ENCODE results near the gene CLEC2A. TPM values are rescaled to one million over a fixed set of nuclear protein-coding genes. Genes with fewer than 3 reads are reported as not detected.

The CLEC2A gene
- total RNA-seq, 2 experiments from 2014 or later, result not detected

GRCh38 chr12:9948606-9949296 is 16.6 kb upstream of the CLEC2A start:
- no peaks in the 10 kb centered on the region for H3K9me3 Mint-ChIP-seq
- no peaks in the 10 kb centered on the region for H3K27me3 Mint-ChIP-seq
- H3K4me3 Mint-ChIP-seq, result no peak overlapping the region
- no peaks in the 10 kb centered on the region for H3K36me3 Mint-ChIP-seq
- peaks cover 33% of the 10 kb centered on the region for H3K4me1 Mint-ChIP-seq
- H3K27ac Mint-ChIP-seq, result peak overlapping the region; percentile 71
- DNase-seq, result no peak

GRCh38 chr12:9947674-9948073 is 15.5 kb upstream of the CLEC2A start:
- H3K27ac Mint-ChIP-seq, result no peak overlapping the region

DNA sequence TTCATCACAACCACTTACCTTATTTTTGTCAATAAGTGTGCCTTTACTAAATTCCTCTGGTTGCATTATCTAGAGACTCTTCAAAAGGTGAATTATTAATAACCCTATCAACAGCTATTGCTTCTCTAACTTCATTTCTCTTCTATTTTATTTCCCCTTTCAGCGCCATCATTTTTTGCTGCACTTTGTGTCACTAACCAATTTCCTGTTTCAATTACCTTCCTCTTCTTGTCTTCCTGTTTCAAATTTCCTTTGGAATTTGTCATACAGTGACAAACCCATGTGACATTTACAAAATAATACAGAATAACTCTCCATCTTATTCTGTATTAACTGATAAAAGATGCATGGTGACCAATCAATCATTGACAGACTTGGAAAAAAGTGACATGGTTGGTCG is 12.2 kb upstream of the CLEC2A start:
- Mint-ChIP-seq H3K27ac (no peak overlapping the region), H3K36me3 (no peaks in the 10 kb centered on the region), H3K4me3 (no peak overlapping the region), H3K27me3 (no peaks in the 10 kb centered on the region), H3K4me1 (peaks cover 23% of the 10 kb centered on the region), H3K9me3 (no peaks in the 10 kb centered on the region)
- DNase-seq, result no peak

More at GRCh38 chr12:9947674-9948073, 15.5 kb upstream of the CLEC2A start:
- no peak overlapping the region for H3K4me3 Mint-ChIP-seq
- no peak for DNase-seq
- H3K36me3 Mint-ChIP-seq, result no peaks in the 10 kb centered on the region
- H3K27me3 Mint-ChIP-seq, result no peaks in the 10 kb centered on the region
- peaks cover 36% of the 10 kb centered on the region for H3K4me1 Mint-ChIP-seq
- no peaks in the 10 kb centered on the region for H3K9me3 Mint-ChIP-seq

DNA sequence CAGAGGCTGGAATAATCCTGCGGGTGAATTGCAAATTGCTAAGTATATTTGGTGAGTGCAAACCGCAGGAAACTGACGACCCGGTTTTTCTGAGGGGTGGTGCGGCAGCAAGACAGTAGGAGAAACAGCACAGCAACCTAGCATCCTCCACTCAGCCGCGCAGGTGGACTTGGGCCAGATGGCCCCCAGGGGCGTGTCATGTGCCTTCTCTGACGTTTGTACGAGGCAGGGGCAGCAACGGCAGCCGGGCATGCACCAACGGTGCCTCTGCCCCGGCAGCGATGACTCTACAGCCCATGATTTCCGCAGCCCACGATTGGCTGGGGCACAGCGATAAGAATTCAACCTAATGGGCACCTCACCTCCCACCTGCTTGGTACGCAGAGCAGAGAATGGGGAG is 11.1 kb upstream of the CLEC2A start:
- Mint-ChIP-seq H3K27me3 (no peaks in the 10 kb centered on the region), H3K4me1 (peaks cover 12% of the 10 kb centered on the region), H3K9me3 (no peaks in the 10 kb centered on the region), H3K27ac (peak overlapping the region; percentile 4), H3K4me3 (peak overlapping the region; percentile 68), H3K36me3 (no peaks in the 10 kb centered on the region)
- peak; percentile 15 for DNase-seq

GRCh38 chr12:9941838-9942237 is 9.7 kb upstream of the CLEC2A start:
- no peak overlapping the region for H3K27ac Mint-ChIP-seq
- no peak overlapping the region for H3K4me3 Mint-ChIP-seq
- H3K27me3 Mint-ChIP-seq, result no peaks in the 10 kb centered on the region
- no peaks in the 10 kb centered on the region for H3K36me3 Mint-ChIP-seq
- H3K4me1 Mint-ChIP-seq, result peaks cover 11% of the 10 kb centered on the region
- no peak for DNase-seq
- no peaks in the 10 kb centered on the region for H3K9me3 Mint-ChIP-seq

- DNase-seq, result no peak
- Mint-ChIP-seq H3K27me3 (no peaks in the 10 kb centered on the region), H3K27ac (no peak overlapping the region), H3K4me1 (peaks cover 11% of the 10 kb centered on the region), H3K9me3 (no peaks in the 10 kb centered on the region), H3K4me3 (no peak overlapping the region), H3K36me3 (no peaks in the 10 kb centered on the region)
Observed at GRCh38 chr12:9940375-9940774, 8.2 kb upstream of the CLEC2A start.

DNA sequence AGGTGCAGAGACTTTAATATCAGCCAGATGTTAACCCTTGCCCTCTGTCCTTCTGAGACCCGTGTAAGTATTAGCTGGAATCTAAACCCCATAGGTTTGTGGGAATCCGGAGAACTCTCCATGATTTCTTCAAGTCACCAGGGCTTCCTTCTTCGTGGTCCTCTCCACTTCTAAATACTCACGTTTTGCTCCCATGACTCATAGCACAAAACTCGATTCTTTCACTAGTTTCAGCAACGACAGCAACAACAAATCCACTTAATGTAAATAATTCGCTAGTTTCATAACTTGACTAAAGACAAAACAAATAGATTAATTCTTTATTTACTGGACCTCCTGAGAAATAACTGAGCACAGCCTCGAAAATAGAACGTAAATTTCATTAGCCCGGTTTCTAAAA is 4.4 kb upstream of the CLEC2A start:
- no peak for DNase-seq
- Mint-ChIP-seq H3K27me3 (no peaks in the 10 kb centered on the region), H3K4me3 (no peak overlapping the region)

DNA sequence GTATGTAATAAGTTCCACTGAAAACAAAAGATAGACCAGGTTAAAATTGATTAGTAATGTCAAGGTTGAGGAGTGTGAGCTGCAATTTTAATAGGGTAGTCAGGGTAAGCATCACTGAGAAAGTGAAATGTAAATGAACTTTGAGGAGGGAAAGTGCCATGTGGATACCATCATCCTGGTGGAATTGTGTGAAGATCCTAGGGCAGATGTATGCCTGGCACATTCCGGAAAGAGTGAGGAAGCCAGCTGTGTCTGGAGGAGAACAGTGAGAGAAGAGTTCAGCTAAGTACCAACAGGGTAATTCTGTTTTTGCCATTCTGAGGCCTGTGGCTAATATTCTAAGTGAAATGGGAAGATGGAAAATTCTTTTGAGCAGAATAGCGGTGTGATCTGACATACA is 2.9 kb upstream of the CLEC2A start:
- DNase-seq, result no peak
- Mint-ChIP-seq H3K27me3 (peaks cover 10% of the 10 kb centered on the region), H3K4me3 (no peak overlapping the region), H3K36me3 (no peaks in the 10 kb centered on the region), H3K4me1 (no peaks in the 10 kb centered on the region), H3K27ac (no peak overlapping the region), H3K9me3 (no peaks in the 10 kb centered on the region)

More for the DNA sequence above, 4.4 kb upstream of the CLEC2A start:
- H3K36me3 Mint-ChIP-seq, result no peaks in the 10 kb centered on the region
- H3K9me3 Mint-ChIP-seq, result no peaks in the 10 kb centered on the region
- H3K27ac Mint-ChIP-seq, result no peak overlapping the region
- H3K4me1 Mint-ChIP-seq, result peaks cover 3% of the 10 kb centered on the region

- H3K9me3 Mint-ChIP-seq, result no peaks in the 10 kb centered on the region
- H3K27ac Mint-ChIP-seq, result no peak overlapping the region
- no peaks in the 10 kb centered on the region for H3K4me1 Mint-ChIP-seq
- DNase-seq, result no peak
- H3K36me3 Mint-ChIP-seq, result no peaks in the 10 kb centered on the region
- peaks cover 10% of the 10 kb centered on the region for H3K27me3 Mint-ChIP-seq
- no peak overlapping the region for H3K4me3 Mint-ChIP-seq
Observed at GRCh38 chr12:9933958-9934357, 1.8 kb upstream of the CLEC2A start.

- peaks cover 5% of the 10 kb centered on the region for H3K4me1 Mint-ChIP-seq
- peaks cover 10% of the 10 kb centered on the region for H3K27me3 Mint-ChIP-seq
- H3K9me3 Mint-ChIP-seq, result no peaks in the 10 kb centered on the region
- H3K27ac Mint-ChIP-seq, result no peak overlapping the region
- no peaks in the 10 kb centered on the region for H3K36me3 Mint-ChIP-seq
- no peak overlapping the region for H3K4me3 Mint-ChIP-seq
- DNase-seq, result no peak
Observed at GRCh38 chr12:9931245-9931644, 925 bp downstream of the CLEC2A start.

- no peaks in the 10 kb centered on the region for H3K36me3 Mint-ChIP-seq
- no peaks in the 10 kb centered on the region for H3K9me3 Mint-ChIP-seq
- H3K27me3 Mint-ChIP-seq, result peaks cover 10% of the 10 kb centered on the region
- no peak overlapping the region for H3K4me3 Mint-ChIP-seq
- H3K4me1 Mint-ChIP-seq, result peaks cover 10% of the 10 kb centered on the region
- no peak overlapping the region for H3K27ac Mint-ChIP-seq
- no peak for DNase-seq
Observed at GRCh38 chr12:9928607-9929006, 3.6 kb downstream of the CLEC2A start.

DNA sequence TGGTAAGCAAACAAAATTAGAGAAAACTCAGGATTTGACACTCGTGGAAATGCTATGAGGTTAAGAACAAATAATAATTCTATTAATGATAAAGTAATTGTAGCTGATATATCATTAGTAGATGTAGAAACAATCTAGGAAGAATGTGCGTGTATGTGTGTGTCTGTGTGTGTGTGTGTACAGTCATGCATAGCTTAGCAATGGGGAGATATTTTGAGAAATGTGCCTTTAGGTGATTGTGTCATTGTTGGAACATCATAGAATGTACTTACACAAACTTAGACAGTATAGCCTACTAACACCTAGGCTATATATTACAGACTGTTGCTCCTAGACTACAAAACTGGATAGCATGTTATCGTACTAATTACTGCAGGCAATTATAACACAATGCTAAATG is 5.3 kb downstream of the CLEC2A start:
- H3K4me3 Mint-ChIP-seq, result no peak overlapping the region
- H3K4me1 Mint-ChIP-seq, result peaks cover 22% of the 10 kb centered on the region
- no peaks in the 10 kb centered on the region for H3K36me3 Mint-ChIP-seq
- no peaks in the 10 kb centered on the region for H3K9me3 Mint-ChIP-seq
- peaks cover 10% of the 10 kb centered on the region for H3K27me3 Mint-ChIP-seq
- no peak for DNase-seq
- no peak overlapping the region for H3K27ac Mint-ChIP-seq

DNA sequence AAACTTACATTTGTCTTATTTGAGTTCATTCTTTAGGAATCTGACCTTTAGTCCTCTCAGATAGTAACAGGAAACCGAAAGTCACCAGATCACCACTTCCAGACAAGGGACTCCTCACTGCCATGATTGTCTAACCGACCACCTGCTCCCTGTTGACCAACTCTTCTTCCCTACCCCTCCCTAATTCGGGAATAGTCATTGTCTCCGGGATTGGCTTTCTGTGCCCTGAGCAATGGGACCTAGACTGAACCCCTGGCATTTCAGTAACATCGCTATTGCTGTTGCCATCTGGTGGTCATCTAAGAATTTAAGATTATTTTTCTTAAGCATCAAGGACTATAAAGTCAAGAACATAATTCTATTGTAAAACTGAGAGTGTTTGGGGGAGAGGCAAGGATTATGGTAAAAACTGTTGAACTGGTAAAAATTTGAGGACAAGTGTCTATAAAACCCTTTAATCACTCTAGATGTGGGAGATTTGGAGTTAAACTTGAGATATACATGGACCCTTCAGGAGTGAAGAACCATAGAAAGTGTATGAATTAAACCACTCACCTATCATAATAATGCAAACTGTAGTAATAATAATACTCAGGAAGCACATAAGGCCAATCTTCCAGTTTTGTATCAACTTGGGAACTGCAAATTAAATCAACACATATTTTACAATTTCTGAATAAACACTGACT is 6.3 kb downstream of the CLEC2A start:
- Mint-ChIP-seq H3K4me1 (peaks cover 22% of the 10 kb centered on the region), H3K27me3 (peaks cover 7% of the 10 kb centered on the region), H3K4me3 (peak overlapping the region; percentile 70), H3K36me3 (no peaks in the 10 kb centered on the region), H3K9me3 (no peaks in the 10 kb centered on the region), H3K27ac (peak overlapping the region; percentile 78)
- DNase-seq, result no peak

DNA sequence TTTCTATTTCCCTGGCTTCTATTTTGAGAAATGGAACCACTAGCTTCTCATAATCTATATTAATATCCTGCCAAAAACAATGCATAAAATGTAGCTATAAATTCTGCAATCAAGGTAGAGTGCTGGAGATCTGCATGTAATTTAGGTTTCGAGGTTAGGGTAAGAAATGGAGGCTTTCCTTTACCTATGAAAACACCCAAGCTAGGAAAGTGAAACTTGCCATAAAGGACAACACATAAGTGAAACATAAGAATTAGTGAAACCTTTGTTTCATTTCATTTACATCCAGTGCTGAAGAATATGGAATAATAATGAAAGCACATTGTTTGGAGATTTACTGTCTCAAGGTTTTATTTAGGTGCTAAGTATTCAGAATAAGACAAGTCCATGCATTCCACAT is 9.7 kb downstream of the CLEC2A start:
- Mint-ChIP-seq H3K36me3 (no peaks in the 10 kb centered on the region), H3K9me3 (peaks cover 3% of the 10 kb centered on the region), H3K27ac (no peak overlapping the region), H3K27me3 (no peaks in the 10 kb centered on the region), H3K4me1 (peaks cover 19% of the 10 kb centered on the region), H3K4me3 (no peak overlapping the region)
- no peak for DNase-seq

- no peak for DNase-seq
- Mint-ChIP-seq H3K36me3 (no peaks in the 10 kb centered on the region), H3K27ac (no peak overlapping the region), H3K9me3 (peaks cover 3% of the 10 kb centered on the region), H3K4me1 (peaks cover 14% of the 10 kb centered on the region), H3K4me3 (no peak overlapping the region), H3K27me3 (no peaks in the 10 kb centered on the region)
Observed at GRCh38 chr12:9920451-9920850, 11.7 kb downstream of the CLEC2A start.

DNA sequence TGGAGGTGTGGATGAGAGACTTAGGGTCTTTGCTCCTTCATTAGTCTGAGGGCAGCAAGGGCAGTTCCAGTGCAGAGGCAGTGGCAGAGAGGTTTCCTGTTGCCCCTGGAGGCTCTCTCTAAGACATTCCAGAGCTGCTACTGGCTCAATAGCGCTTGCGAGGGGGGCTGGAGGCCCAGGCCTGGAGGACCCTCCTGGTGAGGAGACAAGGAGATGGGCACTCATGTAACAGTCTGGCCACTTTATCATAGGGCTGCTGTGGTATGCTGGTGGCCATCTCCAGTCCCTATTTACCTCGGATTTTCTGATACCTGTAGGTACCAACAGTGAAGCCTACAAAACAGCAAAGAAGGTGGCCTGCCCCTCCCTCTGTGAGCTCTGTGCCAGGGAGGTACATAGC is 12.7 kb downstream of the CLEC2A start:
- Mint-ChIP-seq H3K27me3 (no peaks in the 10 kb centered on the region), H3K4me3 (no peak overlapping the region), H3K27ac (no peak overlapping the region), H3K4me1 (peaks cover 14% of the 10 kb centered on the region), H3K9me3 (peaks cover 3% of the 10 kb centered on the region), H3K36me3 (no peaks in the 10 kb centered on the region)
- DNase-seq, result no peak

Data from activated naive CD8-positive, alpha-beta T cell treated with anti-CD3 and anti-CD28 coated beads for 36 hours (primary cell).